ENCODE measurements around the gene SPTLC3.

- no peak for TF ChIP-seq CTCF (IDR thresholded peaks at IDR 0.05)
- no peak for TF ChIP-seq POLR2A (IDR thresholded peaks at IDR 0.05)
- no peak for TF ChIP-seq EP300 (IDR thresholded peaks at IDR 0.05)
Measured at GRCh38 chr20:13200767-13201500, 192.2 kb downstream of the SPTLC3 start.

All from tibial nerve (tissue), 4 donors.